WTC11 (cell line): ENCODE data around the gene CPA4. TPM values are rescaled to one million over a fixed set of nuclear protein-coding genes. Genes with fewer than 3 reads are reported as not detected.

Experiments
- ATAC-seq: fragments of 200-7000 bp; cut with Tn5 transposase; 2 replicates; pipeline ENCODE4 v1.10.0; 2021; ENCODE audit warnings: mild to moderate bottlenecking, moderate library complexity
- CTCF ChIA-PET: fragments of 300-600 bp; sonication (Branson Sonifier 250); formaldehyde crosslinking; loops from one replicate; lab custom pipeline; 2021; ENCODE audit warnings: antibody characterized with exemption; lab: Charles Lee
- POLR2A ChIA-PET: fragments of 350-600 bp; sonication (Branson Sonifier 250); formaldehyde crosslinking; loops from one replicate; lab custom pipeline; 2021; ENCODE audit warnings: antibody characterized with exemption; lab: Charles Lee
- DNase-seq: peaks from one replicate; pipeline ENCODE4 v3.0.0; 2021; ENCODE audit warnings: low spot score
- H3K27ac Mint-ChIP-seq: 2 replicates; pipeline ENCODE4 v1.8.0; 2021; ENCODE audit warnings: mixed read lengths
- H3K27me3 Mint-ChIP-seq: 2 replicates; pipeline ENCODE4 v1.8.0; 2021; ENCODE audit warnings: low read depth, mild to moderate bottlenecking, moderate library complexity, mixed read lengths
- H3K36me3 Mint-ChIP-seq: 2 replicates; pipeline ENCODE4 v1.8.0; 2021; ENCODE audit warnings: mixed read lengths
- H3K4me1 Mint-ChIP-seq: 2 replicates; pipeline ENCODE4 v1.8.0; 2022; ENCODE audit warnings: mixed read lengths
- H3K4me3 Mint-ChIP-seq: 2 replicates; pipeline ENCODE4 v1.8.0; 2021; ENCODE audit warnings: mild to moderate bottlenecking, moderate library complexity, mixed read lengths
- H3K9me3 Mint-ChIP-seq: 2 replicates; pipeline ENCODE4 v1.8.0; 2021; ENCODE audit warnings: mixed read lengths
- CBFB ChIP-seq: sonication (generic); formaldehyde crosslinking; IDR thresholded peaks from 2 replicates; pipeline ENCODE4 v1.8.1; 2022; ENCODE audit warnings: mild to moderate bottlenecking, low read depth, missing genetic modification reagents
- CREM ChIP-seq: sonication (generic); formaldehyde crosslinking; IDR thresholded peaks from 2 replicates; pipeline ENCODE4 v1.8.1; 2022; ENCODE audit warnings: mild to moderate bottlenecking, missing genetic modification reagents, moderate library complexity
- ELF4 ChIP-seq: sonication (generic); formaldehyde crosslinking; IDR thresholded peaks from 2 replicates; pipeline ENCODE4 v1.8.1; 2022; ENCODE audit warnings: low read depth, mild to moderate bottlenecking, moderate library complexity, missing genetic modification reagents
- FOXP1 ChIP-seq: sonication (generic); formaldehyde crosslinking; IDR thresholded peaks from 2 replicates; pipeline ENCODE4 v1.8.0; 2022; ENCODE audit warnings: missing genetic modification reagents, mild to moderate bottlenecking, moderate library complexity, borderline replicate concordance
- GABPB1 ChIP-seq: sonication (generic); formaldehyde crosslinking; IDR thresholded peaks from 2 replicates; pipeline ENCODE4 v1.8.1; 2023; ENCODE audit warnings: mild to moderate bottlenecking, missing genetic modification reagents
- JAZF1 ChIP-seq: fragments of 250-450 bp; sonication (Bioruptor Pico); IDR thresholded peaks from 2 replicates; pipeline ENCODE4 v1.9.0; 2021; ENCODE audit warnings: moderate library complexity, mild to moderate bottlenecking, inconsistent platforms
- KAT7 ChIP-seq: sonication (generic); formaldehyde crosslinking; IDR thresholded peaks from 2 replicates; pipeline ENCODE4 v1.8.1; 2023; ENCODE audit warnings: missing genetic modification reagents, mild to moderate bottlenecking, borderline replicate concordance
- MXD4 ChIP-seq: fragments of 250-450 bp; sonication (Bioruptor Pico); IDR thresholded peaks from 2 replicates; pipeline ENCODE4 v1.8.0; 2021; ENCODE audit warnings: mild to moderate bottlenecking, moderate library complexity, borderline replicate concordance
- NFYB ChIP-seq: sonication (generic); formaldehyde crosslinking; conservative IDR thresholded peaks from 2 replicates; pipeline ENCODE4 v1.8.0; 2022; ENCODE audit warnings: low read depth, missing genetic modification reagents
- NR2C2 ChIP-seq: sonication (generic); formaldehyde crosslinking; IDR thresholded peaks from 2 replicates; pipeline ENCODE4 v1.8.0; 2022; ENCODE audit warnings: mild to moderate bottlenecking, missing genetic modification reagents
- NR3C1 ChIP-seq: sonication (generic); formaldehyde crosslinking; conservative IDR thresholded peaks from 2 replicates; pipeline ENCODE4 v1.8.1; 2023; ENCODE audit warnings: low read depth, mild to moderate bottlenecking, missing genetic modification reagents
- PRRX2 ChIP-seq: fragments of 250-450 bp; sonication (Bioruptor Pico); IDR thresholded peaks from 2 replicates; pipeline ENCODE4 v1.8.0; 2021; ENCODE audit warnings: mild to moderate bottlenecking
- TP53 ChIP-seq: sonication (generic); formaldehyde crosslinking; IDR thresholded peaks from 2 replicates; pipeline ENCODE4 v1.8.1; 2023; ENCODE audit warnings: mild to moderate bottlenecking, missing genetic modification reagents
- ZNF232 ChIP-seq: sonication (generic); formaldehyde crosslinking; IDR thresholded peaks from 2 replicates; pipeline ENCODE4 v1.8.0; 2022; ENCODE audit warnings: mild to moderate bottlenecking, missing genetic modification reagents
- ZNF671 ChIP-seq: fragments of 250-450 bp; sonication (Bioruptor Pico); IDR thresholded peaks from 2 replicates; pipeline ENCODE4 v1.8.0; 2021; ENCODE audit warnings: mild to moderate bottlenecking
- total RNA-seq: library from RNA; stranded (reverse); gene quantifications from 3 replicates; pipeline ENCODE4 v1.2.3, GENCODE V29; 2021
- TF ChIP-seq, protein P1 (sequence below): sonication (generic); formaldehyde crosslinking; IDR thresholded peaks from 2 replicates; pipeline ENCODE4 v1.8.1; 2023; ENCODE audit warnings: mild to moderate bottlenecking, missing genetic modification reagents, moderate library complexity
- TF ChIP-seq, protein P2 (sequence below): sonication (generic); formaldehyde crosslinking; IDR thresholded peaks from 2 replicates; pipeline ENCODE4 v1.8.1; 2023; ENCODE audit warnings: mild to moderate bottlenecking, missing genetic modification reagents, moderate library complexity
- TF ChIP-seq, protein P3 (sequence below): sonication (generic); formaldehyde crosslinking; IDR thresholded peaks from 2 replicates; pipeline ENCODE4 v1.8.1; 2022; ENCODE audit warnings: mild to moderate bottlenecking, moderate library complexity, missing genetic modification reagents
- TF ChIP-seq, protein P4 (sequence below): sonication (generic); formaldehyde crosslinking; IDR thresholded peaks from 2 replicates; pipeline ENCODE4 v1.8.1; 2023; ENCODE audit warnings: mild to moderate bottlenecking, missing genetic modification reagents
- TF ChIP-seq, protein P5 (sequence below): sonication (generic); formaldehyde crosslinking; conservative IDR thresholded peaks from 2 replicates; pipeline ENCODE4 v1.8.1; 2023; ENCODE audit warnings: mild to moderate bottlenecking, low read depth, missing genetic modification reagents, moderate library complexity
- TF ChIP-seq, protein P6 (sequence below): fragments of 250-450 bp; sonication (Bioruptor Pico); IDR thresholded peaks from 2 replicates; pipeline ENCODE4 v1.8.0; 2021; ENCODE audit warnings: mild to moderate bottlenecking
- TF ChIP-seq, protein P7 (sequence below): sonication (generic); formaldehyde crosslinking; IDR thresholded peaks from 2 replicates; pipeline ENCODE4 v1.8.1; 2022; ENCODE audit warnings: low read depth, mild to moderate bottlenecking, moderate library complexity, missing genetic modification reagents, borderline replicate concordance

The CPA4 gene
- total RNA-seq, 1 experiment from 2014 or later: not detected

DNA sequence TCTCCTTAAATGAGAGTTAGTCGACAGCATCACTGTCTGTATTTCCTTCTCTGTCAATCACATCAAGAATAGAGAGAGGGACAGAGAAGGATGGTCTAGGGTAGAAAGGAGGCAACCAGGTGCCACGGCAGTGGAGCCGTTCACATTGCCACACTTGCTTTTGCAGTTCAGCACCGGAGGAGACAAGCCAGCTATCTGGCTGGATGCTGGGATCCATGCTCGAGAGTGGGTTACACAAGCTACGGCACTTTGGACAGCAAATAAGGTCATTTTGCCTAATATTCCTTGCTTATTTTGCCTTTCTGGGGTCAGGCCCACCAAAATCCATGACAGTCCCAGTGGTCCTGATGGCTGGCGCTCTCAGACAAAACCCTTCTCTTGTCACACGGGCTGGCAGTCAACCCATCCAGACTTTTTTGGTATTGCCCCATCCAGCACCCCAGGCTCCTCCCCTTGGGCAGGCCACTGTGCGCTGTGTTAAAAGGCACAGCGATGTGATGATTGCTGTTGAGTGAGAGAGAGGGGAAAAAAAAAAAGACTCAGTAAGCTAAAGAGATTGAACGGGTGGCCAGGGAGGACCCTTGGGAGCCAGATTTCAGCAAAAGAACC lies 17.9 kb upstream of the CPA4 start (continued):
- TF ChIP-seq, protein P1, sequence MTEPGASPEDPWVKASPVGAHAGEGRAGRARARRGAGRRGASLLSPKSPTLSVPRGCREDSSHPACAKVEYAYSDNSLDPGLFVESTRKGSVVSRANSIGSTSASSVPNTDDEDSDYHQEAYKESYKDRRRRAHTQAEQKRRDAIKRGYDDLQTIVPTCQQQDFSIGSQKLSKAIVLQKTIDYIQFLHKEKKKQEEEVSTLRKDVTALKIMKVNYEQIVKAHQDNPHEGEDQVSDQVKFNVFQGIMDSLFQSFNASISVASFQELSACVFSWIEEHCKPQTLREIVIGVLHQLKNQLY (CRISPR knock-in tag): no peak
- no peak for TF ChIP-seq TP53 (CRISPR knock-in tag)
- TF ChIP-seq PRRX2 (CRISPR knock-in tag): no peak

DNA sequence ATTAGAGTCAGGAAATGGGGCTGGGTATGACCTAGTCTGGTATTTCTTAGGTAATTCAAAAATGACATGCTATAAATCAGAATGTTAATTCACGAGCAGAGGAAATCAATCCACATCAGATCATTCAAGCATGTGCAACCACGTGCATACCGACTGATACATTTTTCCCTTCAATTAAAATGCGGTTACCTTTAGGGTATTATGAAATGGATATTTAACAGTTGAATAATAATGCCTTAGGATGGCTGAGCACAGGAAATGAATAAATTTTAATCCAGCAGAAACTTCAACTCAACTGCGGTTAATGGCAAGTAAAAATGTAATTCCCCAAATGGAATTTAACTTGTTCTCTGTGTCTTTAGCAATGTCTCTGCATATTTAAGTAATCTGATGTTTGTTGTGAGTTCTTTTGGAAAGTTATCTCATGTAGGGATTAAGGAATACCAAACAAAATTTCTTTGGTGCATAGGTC lies 17.1 kb upstream of the CPA4 start:
- ChIA-PET POLR2A (no interaction called here), CTCF (interaction anchor here (1.8 kb wide), 1 partner anchor 20 kb away, joined by 3 read pairs; no protein-coding TSS in a partner anchor)
- Mint-ChIP-seq H3K4me3 (no peak overlapping the region), H3K27me3 (peaks cover 10% of the 10 kb centered on the region), H3K36me3 (no peaks in the 10 kb centered on the region), H3K27ac (peak overlapping the region; percentile 46; the same call in 1 of the 2 replicates), H3K4me1 (peaks cover 61% of the 10 kb centered on the region), H3K9me3 (peaks cover 8% of the 10 kb centered on the region; the same call in 1 of the 2 replicates)
- ATAC-seq: no peak
- no peak for DNase-seq
- TF ChIP-seq ZNF671 (CRISPR knock-in tag): no peak
- TF ChIP-seq, protein P2, sequence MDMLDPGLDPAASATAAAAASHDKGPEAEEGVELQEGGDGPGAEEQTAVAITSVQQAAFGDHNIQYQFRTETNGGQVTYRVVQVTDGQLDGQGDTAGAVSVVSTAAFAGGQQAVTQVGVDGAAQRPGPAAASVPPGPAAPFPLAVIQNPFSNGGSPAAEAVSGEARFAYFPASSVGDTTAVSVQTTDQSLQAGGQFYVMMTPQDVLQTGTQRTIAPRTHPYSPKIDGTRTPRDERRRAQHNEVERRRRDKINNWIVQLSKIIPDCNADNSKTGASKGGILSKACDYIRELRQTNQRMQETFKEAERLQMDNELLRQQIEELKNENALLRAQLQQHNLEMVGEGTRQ (CRISPR knock-in tag): no peak
- TF ChIP-seq NR3C1 (CRISPR knock-in tag): no peak
- TF ChIP-seq, protein P3, sequence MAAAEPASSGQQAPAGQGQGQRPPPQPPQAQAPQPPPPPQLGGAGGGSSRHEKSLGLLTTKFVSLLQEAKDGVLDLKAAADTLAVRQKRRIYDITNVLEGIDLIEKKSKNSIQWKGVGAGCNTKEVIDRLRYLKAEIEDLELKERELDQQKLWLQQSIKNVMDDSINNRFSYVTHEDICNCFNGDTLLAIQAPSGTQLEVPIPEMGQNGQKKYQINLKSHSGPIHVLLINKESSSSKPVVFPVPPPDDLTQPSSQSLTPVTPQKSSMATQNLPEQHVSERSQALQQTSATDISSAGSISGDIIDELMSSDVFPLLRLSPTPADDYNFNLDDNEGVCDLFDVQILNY (CRISPR knock-in tag): no peak
- no peak for TF ChIP-seq MXD4
- TF ChIP-seq NR2C2 (CRISPR knock-in tag): no peak
- no peak for TF ChIP-seq ZNF232 (CRISPR knock-in tag)
- TF ChIP-seq GABPB1 (CRISPR knock-in tag): no peak

DNA sequence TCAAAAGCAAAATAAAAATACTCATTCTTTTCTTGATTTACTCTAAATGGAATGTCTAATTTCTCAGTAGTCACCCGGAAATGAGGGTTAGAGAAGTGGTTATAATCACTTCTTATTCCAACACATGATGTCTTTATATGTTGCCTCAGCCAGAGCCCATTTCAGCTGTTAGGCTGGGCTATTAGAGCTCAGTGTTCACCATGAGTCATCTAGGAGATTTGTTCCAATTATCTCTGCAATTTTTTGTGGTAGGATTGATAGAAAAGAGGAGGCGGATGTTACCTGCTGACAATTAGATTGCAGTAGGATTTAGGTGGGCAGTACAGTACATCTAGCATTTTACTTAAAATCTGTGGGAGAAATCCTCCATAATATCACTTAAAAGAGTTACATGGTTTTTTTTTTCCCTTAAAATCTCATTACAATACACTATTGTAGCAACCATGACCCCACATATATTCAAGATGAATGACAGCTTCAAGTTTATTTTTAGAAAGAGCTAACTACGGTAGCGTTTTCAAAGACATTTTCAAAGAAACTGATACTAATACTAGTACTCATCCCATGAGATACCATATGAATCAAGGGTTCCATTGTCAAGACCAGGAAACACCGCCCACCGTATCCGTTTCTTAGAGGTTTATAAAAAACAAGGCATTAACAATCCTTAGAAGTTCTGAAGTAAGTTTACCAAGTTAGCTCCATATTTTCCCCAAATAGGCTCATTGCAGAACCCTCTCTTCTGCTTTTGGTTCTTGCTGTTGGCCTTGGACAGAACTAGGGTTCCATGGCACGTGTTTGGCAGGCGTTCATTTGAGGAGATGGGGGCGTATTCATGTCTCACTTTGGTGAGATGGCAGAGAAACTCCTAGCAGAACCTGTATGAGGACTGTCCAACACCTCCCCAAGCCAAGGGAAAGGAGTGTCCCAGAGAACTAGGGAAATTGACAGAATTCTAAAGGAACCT lies 15.9 kb upstream of the CPA4 start:
- ATAC-seq (no peak), DNase-seq (no peak)
- H3K4me1 Mint-ChIP-seq: peaks cover 55% of the 10 kb centered on the region
- no peaks in the 10 kb centered on the region for H3K9me3 Mint-ChIP-seq
- TF ChIP-seq, protein P4, sequence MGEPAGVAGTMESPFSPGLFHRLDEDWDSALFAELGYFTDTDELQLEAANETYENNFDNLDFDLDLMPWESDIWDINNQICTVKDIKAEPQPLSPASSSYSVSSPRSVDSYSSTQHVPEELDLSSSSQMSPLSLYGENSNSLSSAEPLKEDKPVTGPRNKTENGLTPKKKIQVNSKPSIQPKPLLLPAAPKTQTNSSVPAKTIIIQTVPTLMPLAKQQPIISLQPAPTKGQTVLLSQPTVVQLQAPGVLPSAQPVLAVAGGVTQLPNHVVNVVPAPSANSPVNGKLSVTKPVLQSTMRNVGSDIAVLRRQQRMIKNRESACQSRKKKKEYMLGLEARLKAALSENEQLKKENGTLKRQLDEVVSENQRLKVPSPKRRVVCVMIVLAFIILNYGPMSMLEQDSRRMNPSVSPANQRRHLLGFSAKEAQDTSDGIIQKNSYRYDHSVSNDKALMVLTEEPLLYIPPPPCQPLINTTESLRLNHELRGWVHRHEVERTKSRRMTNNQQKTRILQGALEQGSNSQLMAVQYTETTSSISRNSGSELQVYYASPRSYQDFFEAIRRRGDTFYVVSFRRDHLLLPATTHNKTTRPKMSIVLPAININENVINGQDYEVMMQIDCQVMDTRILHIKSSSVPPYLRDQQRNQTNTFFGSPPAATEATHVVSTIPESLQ (CRISPR knock-in tag): no peak
- TF ChIP-seq KAT7 (CRISPR knock-in tag): no peak
- no peak for TF ChIP-seq NFYB (CRISPR knock-in tag)
- no peak for TF ChIP-seq CBFB (CRISPR knock-in tag)
- TF ChIP-seq JAZF1: no peak
- TF ChIP-seq, protein P5, sequence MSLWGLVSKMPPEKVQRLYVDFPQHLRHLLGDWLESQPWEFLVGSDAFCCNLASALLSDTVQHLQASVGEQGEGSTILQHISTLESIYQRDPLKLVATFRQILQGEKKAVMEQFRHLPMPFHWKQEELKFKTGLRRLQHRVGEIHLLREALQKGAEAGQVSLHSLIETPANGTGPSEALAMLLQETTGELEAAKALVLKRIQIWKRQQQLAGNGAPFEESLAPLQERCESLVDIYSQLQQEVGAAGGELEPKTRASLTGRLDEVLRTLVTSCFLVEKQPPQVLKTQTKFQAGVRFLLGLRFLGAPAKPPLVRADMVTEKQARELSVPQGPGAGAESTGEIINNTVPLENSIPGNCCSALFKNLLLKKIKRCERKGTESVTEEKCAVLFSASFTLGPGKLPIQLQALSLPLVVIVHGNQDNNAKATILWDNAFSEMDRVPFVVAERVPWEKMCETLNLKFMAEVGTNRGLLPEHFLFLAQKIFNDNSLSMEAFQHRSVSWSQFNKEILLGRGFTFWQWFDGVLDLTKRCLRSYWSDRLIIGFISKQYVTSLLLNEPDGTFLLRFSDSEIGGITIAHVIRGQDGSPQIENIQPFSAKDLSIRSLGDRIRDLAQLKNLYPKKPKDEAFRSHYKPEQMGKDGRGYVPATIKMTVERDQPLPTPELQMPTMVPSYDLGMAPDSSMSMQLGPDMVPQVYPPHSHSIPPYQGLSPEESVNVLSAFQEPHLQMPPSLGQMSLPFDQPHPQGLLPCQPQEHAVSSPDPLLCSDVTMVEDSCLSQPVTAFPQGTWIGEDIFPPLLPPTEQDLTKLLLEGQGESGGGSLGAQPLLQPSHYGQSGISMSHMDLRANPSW (CRISPR knock-in tag): no peak
- no peak for TF ChIP-seq ELF4
- TF ChIP-seq, protein P6, sequence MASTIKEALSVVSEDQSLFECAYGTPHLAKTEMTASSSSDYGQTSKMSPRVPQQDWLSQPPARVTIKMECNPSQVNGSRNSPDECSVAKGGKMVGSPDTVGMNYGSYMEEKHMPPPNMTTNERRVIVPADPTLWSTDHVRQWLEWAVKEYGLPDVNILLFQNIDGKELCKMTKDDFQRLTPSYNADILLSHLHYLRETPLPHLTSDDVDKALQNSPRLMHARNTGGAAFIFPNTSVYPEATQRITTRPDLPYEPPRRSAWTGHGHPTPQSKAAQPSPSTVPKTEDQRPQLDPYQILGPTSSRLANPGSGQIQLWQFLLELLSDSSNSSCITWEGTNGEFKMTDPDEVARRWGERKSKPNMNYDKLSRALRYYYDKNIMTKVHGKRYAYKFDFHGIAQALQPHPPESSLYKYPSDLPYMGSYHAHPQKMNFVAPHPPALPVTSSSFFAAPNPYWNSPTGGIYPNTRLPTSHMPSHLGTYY (CRISPR knock-in tag): no peak
- TF ChIP-seq CREM: no peak
- no peak for TF ChIP-seq FOXP1 (CRISPR knock-in tag)
- TF ChIP-seq, protein P7, sequence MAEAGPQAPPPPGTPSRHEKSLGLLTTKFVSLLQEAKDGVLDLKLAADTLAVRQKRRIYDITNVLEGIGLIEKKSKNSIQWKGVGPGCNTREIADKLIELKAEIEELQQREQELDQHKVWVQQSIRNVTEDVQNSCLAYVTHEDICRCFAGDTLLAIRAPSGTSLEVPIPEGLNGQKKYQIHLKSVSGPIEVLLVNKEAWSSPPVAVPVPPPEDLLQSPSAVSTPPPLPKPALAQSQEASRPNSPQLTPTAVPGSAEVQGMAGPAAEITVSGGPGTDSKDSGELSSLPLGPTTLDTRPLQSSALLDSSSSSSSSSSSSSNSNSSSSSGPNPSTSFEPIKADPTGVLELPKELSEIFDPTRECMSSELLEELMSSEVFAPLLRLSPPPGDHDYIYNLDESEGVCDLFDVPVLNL (CRISPR knock-in tag): no peak
- ChIA-PET POLR2A (no interaction called here), CTCF (interaction anchor here (0.8 to 1.6 kb wide), 11 partner anchors 13 to 215 kb away, joined by 3 to 8 read pairs (median 4); partner anchors contain the start of genes CPA4 and MEST)
- no peak overlapping the region for H3K4me3 Mint-ChIP-seq
- H3K36me3 Mint-ChIP-seq: no peaks in the 10 kb centered on the region
- no peak overlapping the region for H3K27ac Mint-ChIP-seq
- H3K27me3 Mint-ChIP-seq: peaks cover 10% of the 10 kb centered on the region
